Chondrocyte (in vitro differentiated cells): ENCODE data around the gene RARRES2. TPM values are rescaled to one million over a fixed set of nuclear protein-coding genes. Genes with fewer than 3 reads are reported as not detected.
"Not testable (repeated sequence)": the region's sequence is repeated elsewhere in the genome, so short reads cannot be mapped to it uniquely, and the experiment has no call there.

ENCODE experiments used
- DNase-seq: peaks from one replicate; pipeline ENCODE4 v3.0.0; 2021; ENCODE audit warnings: mixed read lengths, low spot score
- H3K27ac Mint-ChIP-seq: one replicate; pipeline ENCODE4 v1.8.0; 2021; ENCODE audit warnings: mild to moderate bottlenecking, moderate library complexity, mixed read lengths; ENCODE audit not compliant: unreplicated experiment
- H3K27me3 Mint-ChIP-seq: 2 replicates; pipeline ENCODE4 v1.8.0; 2021; ENCODE audit warnings: low read depth, mixed read lengths
- H3K36me3 Mint-ChIP-seq: 2 replicates; pipeline ENCODE4 v1.8.0; 2021; ENCODE audit warnings: low read depth, mixed read lengths
- H3K4me1 Mint-ChIP-seq: 2 replicates; pipeline ENCODE4 v1.8.0; 2021; ENCODE audit warnings: low read depth, mild to moderate bottlenecking, mixed read lengths
- H3K4me3 Mint-ChIP-seq: one replicate; pipeline ENCODE4 v1.8.0; 2021; ENCODE audit warnings: mild to moderate bottlenecking, moderate library complexity, mixed read lengths; ENCODE audit not compliant: unreplicated experiment
- H3K9me3 Mint-ChIP-seq: 2 replicates; pipeline ENCODE4 v1.8.0; 2021; ENCODE audit warnings: low read depth, mixed read lengths
- total RNA-seq: library from RNA; stranded (reverse); gene quantifications from 3 replicates; pipeline ENCODE4 v1.2.1, GENCODE V29; 2021

The RARRES2 gene
- total RNA-seq, 1 donor from 2014 or later: 1.8 TPM

GRCh38 chr7:150290317-150290716, 51.1 kb downstream of the RARRES2 start:
- H3K4me1 Mint-ChIP-seq, H3K4me3 Mint-ChIP-seq, H3K9me3 Mint-ChIP-seq, H3K27ac Mint-ChIP-seq, DNase-seq, H3K36me3 Mint-ChIP-seq, H3K27me3 Mint-ChIP-seq: not testable (repeated sequence)

- H3K27me3 Mint-ChIP-seq, H3K36me3 Mint-ChIP-seq, H3K27ac Mint-ChIP-seq: not testable (repeated sequence)
Observed at GRCh38 chr7:150288816-150289215, 52.6 kb downstream of the RARRES2 start.

More at GRCh38 chr7:150288816-150289215, 52.6 kb downstream of the RARRES2 start:
- not testable (repeated sequence) for DNase-seq, H3K9me3 Mint-ChIP-seq, H3K4me3 Mint-ChIP-seq, H3K4me1 Mint-ChIP-seq

Other genes starting within 250 kb of the RARRES2 start
- 1.5 to 1.7 TPM in 2 of 3 replicates, not detected in the other for gene LRRC61, start 18.3 kb downstream of the RARRES2 start, total RNA-seq
- gene ACTR3C, start 18.1 kb downstream of the RARRES2 start, total RNA-seq: 0.25 to 0.85 TPM in 2 of 3 replicates, not detected in the other
- 59.5 to 65.8 TPM (median 63.4 TPM) in 3 replicates for gene REPIN1, start 27.2 kb upstream of the RARRES2 start, total RNA-seq
- gene ZNF775, start 37.7 kb upstream of the RARRES2 start, total RNA-seq: 4.3 to 6.5 TPM (median 6.0 TPM) in 3 replicates
- gene GIMAP8, start 109.0 kb upstream of the RARRES2 start, total RNA-seq: not detected in 3 replicates
- gene GIMAP7, start 173.2 kb upstream of the RARRES2 start, total RNA-seq: not detected in 3 replicates
- not detected in 3 replicates for gene GIMAP4, start 225.8 kb upstream of the RARRES2 start, total RNA-seq